Nephron progenitor cell (in vitro differentiated cells): ENCODE data around the gene ROMO1.

Source experiments
- DNase-seq: peaks from one replicate; pipeline ENCODE4 v3.0.0; 2021
- H3K27ac Mint-ChIP-seq: 2 replicates; pipeline ENCODE4 v1.8.0; 2021; ENCODE audit warnings: mild to moderate bottlenecking, moderate library complexity, mixed read lengths
- H3K27me3 Mint-ChIP-seq: 2 replicates; pipeline ENCODE4 v1.8.0; 2021; ENCODE audit warnings: mild to moderate bottlenecking, low read depth, mixed read lengths; ENCODE audit not compliant: poor library complexity
- H3K36me3 Mint-ChIP-seq: 2 replicates; pipeline ENCODE4 v1.8.0; 2021; ENCODE audit warnings: low read depth, mixed read lengths
- H3K4me1 Mint-ChIP-seq: 2 replicates; pipeline ENCODE4 v1.8.0; 2021; ENCODE audit warnings: mixed read lengths
- H3K4me3 Mint-ChIP-seq: 2 replicates; pipeline ENCODE4 v1.8.0; 2021; ENCODE audit warnings: mild to moderate bottlenecking, moderate library complexity, mixed read lengths
- H3K9me3 Mint-ChIP-seq: 2 replicates; pipeline ENCODE4 v1.8.0; 2021; ENCODE audit warnings: mild to moderate bottlenecking, moderate library complexity, mixed read lengths
- TF ChIP-seq, protein P1 (sequence below): fragments of 200-600 bp; sonication (generic); IDR thresholded peaks from 2 replicates; pipeline ENCODE4 v1.5.0; 2021; ENCODE audit warnings: antibody characterized with exemption

The ROMO1 gene

DNA sequence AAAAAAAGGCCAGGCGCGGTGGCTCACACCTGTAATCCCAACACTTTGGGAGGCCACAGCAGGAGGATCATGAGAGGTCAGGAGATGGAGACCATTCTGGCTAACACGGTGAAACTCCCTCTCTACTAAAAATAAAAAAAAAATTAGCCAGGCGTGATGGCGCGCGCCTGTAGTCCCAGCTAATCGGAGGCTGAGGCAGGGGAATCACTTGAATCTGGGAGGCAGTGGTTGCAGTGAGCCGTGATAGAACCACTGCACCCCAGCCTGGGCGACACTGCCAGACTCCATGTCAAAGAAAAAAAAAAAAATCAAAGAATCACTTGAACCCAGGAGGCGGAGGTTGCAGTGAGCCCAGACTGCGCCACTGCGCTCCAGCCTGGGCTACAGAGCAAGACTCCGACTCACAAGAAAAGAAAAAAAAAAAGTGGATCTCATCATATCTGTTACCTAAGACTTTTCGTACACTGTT is 38.7 kb downstream of the ROMO1 start:
- peak overlapping the region; percentile 35 for H3K4me3 Mint-ChIP-seq
- DNase-seq: no peak
- no peaks in the 10 kb centered on the region for H3K9me3 Mint-ChIP-seq
- H3K27me3 Mint-ChIP-seq: peaks cover 5% of the 10 kb centered on the region
- TF ChIP-seq, protein P1, sequence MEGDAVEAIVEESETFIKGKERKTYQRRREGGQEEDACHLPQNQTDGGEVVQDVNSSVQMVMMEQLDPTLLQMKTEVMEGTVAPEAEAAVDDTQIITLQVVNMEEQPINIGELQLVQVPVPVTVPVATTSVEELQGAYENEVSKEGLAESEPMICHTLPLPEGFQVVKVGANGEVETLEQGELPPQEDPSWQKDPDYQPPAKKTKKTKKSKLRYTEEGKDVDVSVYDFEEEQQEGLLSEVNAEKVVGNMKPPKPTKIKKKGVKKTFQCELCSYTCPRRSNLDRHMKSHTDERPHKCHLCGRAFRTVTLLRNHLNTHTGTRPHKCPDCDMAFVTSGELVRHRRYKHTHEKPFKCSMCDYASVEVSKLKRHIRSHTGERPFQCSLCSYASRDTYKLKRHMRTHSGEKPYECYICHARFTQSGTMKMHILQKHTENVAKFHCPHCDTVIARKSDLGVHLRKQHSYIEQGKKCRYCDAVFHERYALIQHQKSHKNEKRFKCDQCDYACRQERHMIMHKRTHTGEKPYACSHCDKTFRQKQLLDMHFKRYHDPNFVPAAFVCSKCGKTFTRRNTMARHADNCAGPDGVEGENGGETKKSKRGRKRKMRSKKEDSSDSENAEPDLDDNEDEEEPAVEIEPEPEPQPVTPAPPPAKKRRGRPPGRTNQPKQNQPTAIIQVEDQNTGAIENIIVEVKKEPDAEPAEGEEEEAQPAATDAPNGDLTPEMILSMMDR: no peak
- H3K36me3 Mint-ChIP-seq: peaks cover 74% of the 10 kb centered on the region
- no peak overlapping the region for H3K27ac Mint-ChIP-seq
- H3K4me1 Mint-ChIP-seq: peaks cover 47% of the 10 kb centered on the region

DNA sequence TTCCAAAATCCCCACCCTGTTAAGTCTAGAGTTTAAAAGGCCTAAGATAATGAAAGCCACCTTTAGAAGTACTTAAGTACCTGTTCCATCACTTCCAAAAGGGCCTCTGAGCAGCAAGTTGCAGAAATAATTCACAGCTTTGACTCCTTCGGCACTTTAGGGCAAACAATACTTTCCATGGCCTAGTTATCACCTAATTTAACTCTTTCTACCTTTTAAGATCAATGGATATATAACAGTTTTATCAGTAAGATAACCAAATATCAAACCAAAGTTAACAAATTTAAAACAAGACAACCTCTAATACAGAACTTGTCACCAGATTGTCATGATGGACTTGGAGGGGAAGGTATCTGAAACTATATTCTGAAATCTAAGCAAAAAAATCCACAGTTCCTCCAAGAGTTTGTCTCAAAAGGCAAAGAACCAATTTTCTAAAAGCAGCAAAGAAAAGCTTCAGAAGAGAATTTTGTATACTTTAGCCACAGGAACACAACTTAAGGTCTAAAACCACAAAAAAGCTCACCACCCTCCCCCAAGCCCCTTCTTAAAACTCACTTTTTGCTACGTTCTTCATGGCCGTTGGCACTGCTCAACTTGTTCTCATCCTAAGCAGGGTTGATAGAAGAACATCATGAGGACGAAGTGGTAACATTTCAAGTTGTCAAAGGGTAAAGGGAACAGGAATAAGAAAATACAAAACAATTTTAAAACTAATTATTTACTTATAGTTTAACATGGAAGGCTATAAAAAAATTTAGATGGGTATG is 39.4 kb downstream of the ROMO1 start:
- no peak for DNase-seq
- peaks cover 68% of the 10 kb centered on the region for H3K36me3 Mint-ChIP-seq
- H3K9me3 Mint-ChIP-seq: no peaks in the 10 kb centered on the region
- peak overlapping the region; percentile 35 for H3K4me3 Mint-ChIP-seq
- H3K4me1 Mint-ChIP-seq: peaks cover 54% of the 10 kb centered on the region
- TF ChIP-seq, protein P1: no peak
- peaks cover 5% of the 10 kb centered on the region for H3K27me3 Mint-ChIP-seq
- H3K27ac Mint-ChIP-seq: no peak overlapping the region

DNA sequence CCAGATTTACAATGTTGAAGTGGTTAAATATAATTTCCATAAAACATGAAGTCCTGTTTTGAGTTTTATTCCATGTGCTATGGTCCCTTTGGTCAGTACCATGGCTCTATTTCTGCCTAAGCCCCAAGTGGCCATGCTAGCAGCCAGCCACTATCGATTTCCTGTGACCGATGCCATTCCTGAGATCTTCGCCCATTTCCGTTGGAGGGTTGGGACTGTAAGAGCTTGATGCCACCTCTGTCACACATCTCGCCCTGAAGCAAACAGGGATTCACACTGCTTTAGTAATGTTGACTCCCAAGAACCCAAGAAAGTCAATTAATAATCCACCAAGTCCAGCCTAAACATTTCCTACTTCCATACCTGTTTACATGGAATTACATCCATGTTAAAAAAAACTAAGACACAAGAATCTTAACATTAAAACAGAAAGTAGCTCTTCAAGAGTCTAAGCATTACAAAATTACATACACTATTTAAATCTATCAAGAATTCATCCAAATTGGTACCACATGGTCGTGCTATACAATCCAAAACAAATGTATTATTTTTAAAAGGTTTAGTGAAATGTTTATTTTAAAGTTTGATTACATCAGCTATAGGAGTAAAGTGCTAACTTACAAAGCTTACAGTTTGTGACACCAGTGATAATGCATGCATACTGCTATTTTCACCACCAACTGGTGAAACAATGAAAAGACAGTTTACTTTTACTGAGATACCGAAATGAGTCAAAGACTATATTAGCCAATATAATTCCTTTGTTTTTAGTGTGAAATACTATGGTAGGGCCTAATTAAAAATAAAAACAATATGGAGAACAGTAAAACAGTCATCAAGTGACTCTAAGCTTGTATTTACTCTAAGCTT is 40.3 kb downstream of the ROMO1 start:
- Mint-ChIP-seq H3K27me3 (peaks cover 5% of the 10 kb centered on the region), H3K4me1 (peaks cover 58% of the 10 kb centered on the region), H3K27ac (peak overlapping the region; percentile 78), H3K4me3 (peak overlapping the region; percentile 99), H3K9me3 (no peaks in the 10 kb centered on the region), H3K36me3 (peaks cover 58% of the 10 kb centered on the region)
- TF ChIP-seq, protein P1: no peak
- DNase-seq: no peak

DNA sequence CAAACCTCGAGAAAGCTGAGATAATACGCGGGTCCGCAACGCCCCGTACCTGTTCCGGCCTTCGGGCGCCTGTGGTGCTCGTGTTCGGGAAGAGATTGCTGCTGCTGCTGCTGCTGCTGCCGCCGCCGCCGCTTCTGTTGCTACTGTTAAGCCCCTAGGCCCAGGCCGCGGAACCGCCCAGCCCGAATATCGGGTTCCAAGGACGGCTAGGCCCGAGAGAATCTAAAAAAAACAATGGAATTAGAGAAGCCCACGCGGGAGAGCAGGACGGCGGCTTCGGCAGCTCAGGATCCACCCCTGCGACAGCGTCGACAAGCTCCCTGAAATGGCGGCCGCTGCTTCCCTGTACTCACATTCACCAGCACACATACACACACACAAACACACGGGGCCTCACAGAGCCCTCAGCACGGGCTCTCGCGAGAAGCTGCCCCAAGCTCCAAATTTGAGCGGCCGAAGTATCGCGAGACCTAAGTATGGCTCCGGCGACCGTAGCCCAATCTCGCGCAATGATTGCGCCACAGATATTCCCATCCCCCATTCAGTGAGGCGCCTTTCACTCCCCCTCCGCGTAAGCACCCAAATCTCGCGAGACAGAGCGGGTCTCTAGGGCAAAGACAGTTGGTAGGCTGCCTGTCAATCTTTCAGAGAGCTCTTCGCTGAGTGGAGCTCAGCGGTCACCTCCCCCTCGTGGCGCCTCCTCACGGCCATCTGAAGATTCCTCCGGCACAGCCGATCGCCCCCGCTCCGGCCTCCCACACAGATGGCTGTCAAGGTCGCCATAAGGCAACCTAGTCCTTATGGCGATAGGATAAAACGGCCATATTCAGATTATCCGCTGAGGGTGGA is 42.9 kb downstream of the ROMO1 start, which contains the start of gene RBM39:
TSS of gene RBM39 (minus strand) at position 369 of the 849 bp plus-strand sequence. CDS start 1,386 bp downstream, outside the sequence.
- peak; percentile 98 for DNase-seq
- TF ChIP-seq, protein P1: no peak
- H3K4me3 Mint-ChIP-seq: peak within 1 kb of the TSS; percentile 99
- peaks cover 5% of the 10 kb centered on the region for H3K27me3 Mint-ChIP-seq
- peaks cover 40% of the 10 kb centered on the region for H3K36me3 Mint-ChIP-seq
- peak within 1 kb of the TSS; percentile 98 for H3K27ac Mint-ChIP-seq
- H3K9me3 Mint-ChIP-seq: peaks cover 3% of the 10 kb centered on the region
- H3K4me1 Mint-ChIP-seq: peaks cover 50% of the 10 kb centered on the region

DNA sequence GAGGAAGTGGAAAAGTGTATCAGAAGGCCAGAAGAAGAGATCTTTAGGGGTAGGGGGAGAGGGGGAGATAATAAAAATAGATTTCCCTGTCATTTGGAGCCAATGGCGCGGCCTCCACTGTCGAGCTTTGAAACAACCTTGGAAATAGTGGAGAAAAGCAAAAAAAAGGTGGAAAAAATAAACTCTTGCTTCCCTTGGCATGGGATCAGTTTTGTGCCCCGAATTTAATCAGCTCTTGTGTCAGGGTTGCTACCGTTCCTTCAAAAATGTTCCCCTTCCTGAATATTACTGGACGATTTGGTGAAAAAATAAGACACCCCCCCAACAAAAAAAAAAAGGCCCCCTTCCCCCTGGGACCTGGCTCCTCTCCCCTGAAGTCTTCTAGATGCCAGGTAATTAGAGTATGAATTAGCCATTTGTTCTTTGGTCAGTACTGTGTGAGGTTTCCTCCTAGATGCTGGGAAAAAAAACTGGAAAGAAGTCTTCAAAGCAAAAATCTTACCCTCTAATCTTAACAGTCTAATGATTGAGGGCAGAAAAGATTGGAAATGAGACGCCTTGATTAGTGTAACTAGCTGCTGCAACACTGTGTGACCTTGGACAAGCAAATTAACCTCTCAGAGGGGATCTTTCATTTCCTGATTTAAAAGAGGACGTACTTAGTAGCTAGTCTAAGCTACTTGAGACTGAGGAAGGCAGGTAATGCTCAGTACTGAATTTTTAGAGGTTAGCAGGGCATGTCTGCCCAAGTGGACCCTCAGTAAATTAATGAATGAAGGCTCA is 43.7 kb downstream of the ROMO1 start:
- peak overlapping the region; percentile 99 for H3K4me3 Mint-ChIP-seq
- DNase-seq: no peak
- H3K36me3 Mint-ChIP-seq: peaks cover 35% of the 10 kb centered on the region
- peak overlapping the region; percentile 98 for H3K27ac Mint-ChIP-seq
- H3K9me3 Mint-ChIP-seq: peaks cover 3% of the 10 kb centered on the region
- H3K27me3 Mint-ChIP-seq: peaks cover 5% of the 10 kb centered on the region
- H3K4me1 Mint-ChIP-seq: peaks cover 50% of the 10 kb centered on the region
- TF ChIP-seq, protein P1: no peak
